GM18511 (cell line): ENCODE results near the gene NFIX.

Source experiments
- ATAC-seq: cut with Tn5 transposase; IDR thresholded peaks from one replicate; pipeline ENCODE4 v1.9.1; 2021; ENCODE audit warnings: mild to moderate bottlenecking, moderate library complexity; ENCODE audit not compliant: unreplicated experiment

Gene NFIX

DNA sequence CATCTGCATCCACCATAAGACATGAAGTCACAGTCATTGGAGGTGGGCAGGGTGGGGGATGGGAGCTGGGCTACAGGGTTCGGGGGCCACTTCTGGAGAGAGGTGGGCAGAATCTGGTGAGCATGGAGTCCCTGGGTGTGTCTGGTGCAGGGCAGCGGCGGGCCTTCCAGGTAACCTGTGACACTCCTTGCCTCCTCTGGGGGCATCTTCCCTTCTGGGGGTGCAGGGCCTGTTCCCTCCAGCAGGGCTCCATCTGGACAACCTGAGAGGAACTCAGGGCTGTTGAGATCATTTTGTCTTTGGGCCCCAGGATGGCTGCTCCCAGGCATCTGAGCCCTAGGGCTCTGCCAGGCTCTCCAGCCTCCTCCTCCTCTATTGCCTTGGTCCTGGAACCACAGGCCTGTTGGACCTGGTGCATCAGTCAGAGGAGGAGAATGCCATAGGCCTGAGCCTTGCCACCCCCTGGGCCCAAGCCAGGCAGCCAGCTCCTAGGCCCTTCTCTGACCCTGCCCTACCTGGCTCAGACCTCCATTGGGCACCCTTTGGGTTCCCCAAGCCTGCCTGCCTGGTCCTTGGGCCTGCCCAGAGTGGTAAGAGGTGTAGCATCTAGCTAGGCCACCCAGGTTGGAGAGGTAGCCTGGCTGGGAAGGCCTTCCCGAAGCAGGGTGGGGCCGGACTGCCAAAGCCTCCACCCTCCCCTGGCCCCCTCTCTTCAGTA is 94.0 kb downstream of the NFIX start:
- no peak for ATAC-seq

DNA sequence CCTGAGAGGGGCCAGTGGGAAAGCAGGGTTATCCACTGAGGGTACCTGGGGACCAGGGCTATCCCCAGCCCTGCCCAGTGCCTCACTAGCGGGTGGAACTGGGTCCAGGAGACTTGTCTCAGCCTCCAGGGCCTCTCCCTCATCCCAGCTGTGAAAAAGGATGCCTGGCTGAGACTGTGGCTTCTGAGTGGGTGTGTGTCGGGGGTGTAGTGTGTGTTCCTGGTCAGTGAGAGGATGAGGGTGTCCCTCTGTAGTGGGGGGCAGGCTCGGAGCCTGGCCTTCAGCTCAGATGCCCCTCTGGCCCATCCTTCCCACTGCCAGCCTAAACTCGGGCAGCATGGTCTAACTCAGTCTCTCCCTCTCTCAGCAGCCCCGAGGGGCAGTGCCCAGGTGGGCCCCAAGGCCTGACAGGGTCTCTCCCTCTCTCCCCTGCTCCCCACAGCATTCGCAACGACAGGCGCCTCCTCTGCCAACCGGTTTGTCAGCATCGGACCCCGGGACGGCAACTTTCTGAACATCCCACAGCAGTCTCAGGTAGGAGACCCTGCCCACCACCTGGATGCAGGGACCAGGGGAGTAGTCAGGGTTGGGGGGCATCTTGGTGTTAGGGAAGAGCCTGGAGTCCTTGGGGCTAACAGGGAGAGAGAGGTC is 94.7 kb downstream of the NFIX start:
- no peak for ATAC-seq

DNA sequence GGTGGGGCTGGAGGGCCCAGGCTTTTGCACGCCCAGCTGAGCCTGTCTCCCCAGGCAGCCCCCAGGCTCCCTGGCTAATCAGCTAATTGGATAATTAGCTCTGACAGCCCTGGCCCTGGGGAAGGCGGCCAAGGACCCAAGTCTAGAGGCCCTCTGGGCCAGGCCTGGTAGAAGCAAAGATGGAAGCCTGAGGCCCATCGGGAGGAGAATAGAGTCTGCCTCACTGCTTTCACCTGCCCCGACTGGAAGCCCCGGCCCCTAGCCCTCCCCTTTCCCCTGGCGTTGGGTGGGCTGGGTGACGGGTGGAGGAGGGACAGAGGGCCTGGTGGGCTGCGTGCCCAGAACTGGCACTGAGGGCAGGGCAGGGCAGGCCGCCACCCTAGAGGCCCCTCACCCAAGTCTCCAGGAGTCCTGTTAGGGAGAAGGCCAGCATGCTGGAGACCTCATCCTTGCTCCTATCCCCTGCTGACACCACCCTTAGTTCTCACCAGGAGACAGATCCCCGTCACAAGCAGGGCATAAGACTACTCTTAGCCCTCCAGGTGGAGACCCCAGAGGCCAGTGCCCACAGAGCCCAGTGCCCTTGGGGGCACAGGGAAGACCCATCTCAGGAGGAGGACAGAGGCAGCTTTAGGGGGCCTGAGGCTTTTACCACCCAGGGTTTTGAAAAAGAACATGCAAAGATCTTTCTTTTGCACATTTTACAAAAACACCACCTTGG is 95.4 kb downstream of the NFIX start:
- no peak for ATAC-seq

DNA sequence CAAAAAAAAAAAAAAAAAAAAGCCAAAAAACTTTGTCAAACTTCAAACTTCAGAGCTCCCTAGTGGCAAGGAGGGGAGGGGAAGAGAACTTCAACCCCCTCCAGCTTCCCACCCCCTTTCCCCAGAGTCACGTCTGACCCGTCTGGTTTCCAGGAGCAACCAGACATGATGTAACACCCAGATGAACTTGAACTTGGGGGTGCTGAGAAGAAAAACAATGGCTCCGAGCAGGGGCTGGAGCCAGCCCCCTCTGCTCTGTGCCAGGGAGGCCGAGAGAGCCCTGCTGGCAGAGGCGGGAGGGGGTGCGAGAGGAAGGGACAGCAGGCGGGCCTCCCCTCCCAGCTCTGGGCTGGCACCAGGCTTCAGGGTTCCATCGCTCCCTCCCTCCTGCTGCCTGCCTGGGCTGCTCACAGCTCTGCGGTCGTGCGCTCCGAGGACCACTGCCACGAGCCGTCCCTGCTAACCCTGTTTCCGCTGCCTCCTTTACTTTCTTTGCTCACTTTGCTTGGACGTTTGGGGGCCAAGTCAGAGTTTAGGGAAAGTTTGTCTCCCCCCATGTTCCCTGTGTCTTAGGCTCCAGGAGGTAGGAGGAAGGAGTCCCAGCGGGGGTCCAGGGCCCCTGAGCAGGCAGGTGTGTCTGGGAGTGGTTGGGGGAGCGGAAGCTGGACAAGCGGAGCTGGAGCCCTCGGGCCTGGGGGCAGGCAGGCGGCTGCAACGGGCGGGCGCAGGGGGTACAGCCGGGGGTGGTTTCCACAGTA is 96.3 kb downstream of the NFIX start:
- ATAC-seq: no peak

DNA sequence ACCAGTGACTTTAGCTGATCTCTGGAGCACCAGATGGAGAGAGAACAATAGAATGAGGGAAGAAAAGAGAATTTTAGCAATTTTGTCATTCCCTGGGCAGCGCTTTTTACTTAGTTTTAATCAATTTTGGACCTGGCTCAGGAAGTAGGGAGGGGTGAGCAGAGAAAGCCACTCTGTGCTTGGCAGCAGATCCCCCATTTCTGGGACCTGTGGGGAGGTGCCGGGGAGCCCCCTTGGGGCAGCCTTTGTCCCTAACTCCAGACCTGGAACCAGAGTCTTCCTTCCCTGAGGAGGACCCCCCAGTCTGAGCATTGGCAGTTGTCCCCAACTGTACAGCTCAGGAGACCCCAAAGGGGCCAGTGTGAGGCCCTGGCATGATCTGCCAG is 96.9 kb downstream of the NFIX start:
- ATAC-seq: no peak

DNA sequence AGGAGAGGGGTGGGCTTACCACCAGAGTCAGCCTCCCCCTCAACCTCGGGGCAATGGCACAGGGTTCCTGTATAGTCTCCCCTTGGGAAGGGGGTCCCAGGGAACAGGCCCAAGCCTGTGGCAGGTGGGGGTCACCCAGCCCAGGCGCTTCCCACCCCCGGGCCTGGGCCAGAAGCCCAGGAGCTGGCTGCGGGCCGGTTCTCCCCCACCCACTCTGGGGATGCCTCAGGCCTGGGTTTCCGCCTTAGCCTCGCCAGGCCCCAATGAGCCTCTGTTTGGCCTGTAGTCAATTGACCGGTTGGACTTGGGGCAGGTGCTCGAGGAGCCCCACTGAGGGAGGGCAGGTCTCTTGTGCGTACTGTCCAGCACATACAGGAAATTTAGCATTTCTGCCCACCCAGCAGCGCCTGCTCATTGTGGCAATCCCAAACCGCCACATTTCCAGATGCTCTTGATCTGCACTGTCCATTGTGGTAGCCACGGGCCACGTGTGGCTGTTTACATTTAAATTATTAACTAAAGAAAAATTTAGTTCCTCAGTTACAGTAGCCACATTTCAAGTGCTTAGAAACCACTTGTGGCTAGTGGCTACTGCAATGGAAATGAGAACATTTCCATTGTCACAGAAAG is 97.4 kb downstream of the NFIX start:
- ATAC-seq: no peak

DNA sequence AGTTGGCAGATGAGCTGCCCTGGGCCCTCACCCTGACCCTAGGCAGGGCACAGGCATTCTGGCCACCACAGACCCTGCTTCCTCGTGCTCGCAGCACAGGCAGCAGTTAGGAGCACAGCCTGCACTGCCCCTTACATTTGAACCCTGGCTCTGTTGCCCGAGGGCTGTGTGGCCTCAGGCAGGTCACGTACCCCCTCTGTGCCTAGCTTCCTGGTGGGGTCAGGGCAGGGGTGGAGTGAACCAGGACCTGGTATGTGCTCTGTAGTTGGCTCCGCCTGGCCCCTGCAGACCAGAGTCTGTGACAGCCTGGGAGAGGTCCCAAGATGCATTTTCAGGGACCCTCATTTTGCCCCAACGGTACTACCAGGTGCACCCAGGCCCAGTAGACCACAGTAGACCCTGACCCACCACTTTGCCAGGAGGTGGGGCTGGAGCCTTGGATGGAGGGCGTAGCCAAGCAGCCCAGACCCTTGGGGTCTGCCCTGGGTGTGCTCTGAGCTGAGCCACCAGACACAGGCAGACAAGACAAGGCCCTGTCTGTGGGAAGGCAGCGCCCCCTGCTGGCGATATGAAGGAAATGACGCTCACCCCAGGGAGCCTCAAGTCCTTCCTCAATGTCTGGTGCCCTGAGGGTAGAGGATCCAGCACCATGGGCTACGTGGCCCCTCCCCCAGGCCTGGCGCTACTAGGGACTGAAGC is 98.3 kb downstream of the NFIX start:
- ATAC-seq: no peak

DNA sequence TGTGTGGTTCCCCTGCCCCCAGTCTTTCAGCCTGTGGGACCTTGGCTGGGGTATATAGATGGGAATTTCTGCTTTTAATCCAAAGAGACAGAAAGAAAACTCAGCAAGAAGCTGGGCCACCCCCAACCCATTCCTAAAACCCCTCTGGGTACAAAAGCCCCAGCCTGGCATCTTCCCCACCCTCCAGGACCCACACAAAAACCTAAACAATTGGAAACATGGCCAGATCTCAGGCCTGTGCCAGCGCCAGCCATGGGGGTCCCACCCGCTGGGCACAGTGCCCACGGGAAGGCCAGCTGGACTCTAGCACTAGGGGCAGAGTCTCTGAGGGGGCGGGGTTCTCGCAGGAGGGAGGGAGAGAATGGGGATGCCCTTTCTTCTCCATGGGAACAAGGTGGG is 98.8 kb downstream of the NFIX start:
- ATAC-seq: no peak

DNA sequence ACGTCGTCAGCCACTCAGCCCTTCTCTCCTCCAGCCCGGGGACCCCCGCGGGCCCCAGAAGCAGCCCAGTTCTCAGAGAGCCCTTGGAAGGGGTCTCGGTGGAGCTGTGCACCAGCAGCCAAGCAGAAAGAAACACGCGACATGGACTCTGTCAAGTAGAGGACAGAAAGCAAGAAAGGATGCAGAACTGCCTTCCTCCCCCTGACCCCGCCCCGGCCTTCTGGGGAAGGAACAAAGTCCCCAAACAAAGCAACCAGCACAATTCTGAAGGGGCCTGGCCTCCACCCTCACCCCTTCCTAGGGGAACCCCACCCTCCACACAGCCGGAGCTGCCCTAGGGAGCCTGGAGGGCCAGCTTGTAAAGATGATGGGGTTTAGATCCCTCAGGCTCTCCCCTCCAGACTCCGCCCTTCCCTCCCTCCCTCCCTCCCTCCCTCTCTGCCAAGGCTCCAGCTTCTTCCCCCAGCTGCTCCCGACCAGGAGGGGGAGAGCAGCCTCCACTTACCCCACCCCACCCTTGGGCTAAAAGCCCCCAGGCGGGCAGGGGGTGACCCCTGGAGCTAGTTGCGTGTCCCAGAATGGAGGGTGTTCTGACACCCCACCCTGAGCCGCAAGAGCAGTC is 99.6 kb downstream of the NFIX start:
- no peak for ATAC-seq

DNA sequence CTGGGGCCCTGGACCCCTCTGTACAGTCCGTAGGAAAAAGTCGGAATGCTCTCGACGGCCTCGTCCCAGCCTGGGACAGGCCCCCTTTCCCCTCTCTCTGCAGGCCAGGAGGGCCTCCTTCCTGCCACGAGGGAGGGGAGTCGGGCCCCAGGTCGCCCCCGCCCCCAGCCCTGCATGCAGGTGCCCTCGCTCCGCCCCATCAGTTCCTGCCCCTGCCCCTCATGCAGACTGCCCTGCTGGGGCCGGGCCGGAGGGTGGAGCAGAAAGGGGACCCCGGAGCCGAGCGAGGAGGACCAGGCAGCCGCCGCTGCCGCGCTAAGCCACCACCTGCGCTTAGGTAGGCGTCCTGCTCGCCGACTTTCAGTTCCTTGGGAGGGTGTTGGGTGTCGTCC is 100.1 kb downstream of the NFIX start:
- no peak for ATAC-seq

DNA sequence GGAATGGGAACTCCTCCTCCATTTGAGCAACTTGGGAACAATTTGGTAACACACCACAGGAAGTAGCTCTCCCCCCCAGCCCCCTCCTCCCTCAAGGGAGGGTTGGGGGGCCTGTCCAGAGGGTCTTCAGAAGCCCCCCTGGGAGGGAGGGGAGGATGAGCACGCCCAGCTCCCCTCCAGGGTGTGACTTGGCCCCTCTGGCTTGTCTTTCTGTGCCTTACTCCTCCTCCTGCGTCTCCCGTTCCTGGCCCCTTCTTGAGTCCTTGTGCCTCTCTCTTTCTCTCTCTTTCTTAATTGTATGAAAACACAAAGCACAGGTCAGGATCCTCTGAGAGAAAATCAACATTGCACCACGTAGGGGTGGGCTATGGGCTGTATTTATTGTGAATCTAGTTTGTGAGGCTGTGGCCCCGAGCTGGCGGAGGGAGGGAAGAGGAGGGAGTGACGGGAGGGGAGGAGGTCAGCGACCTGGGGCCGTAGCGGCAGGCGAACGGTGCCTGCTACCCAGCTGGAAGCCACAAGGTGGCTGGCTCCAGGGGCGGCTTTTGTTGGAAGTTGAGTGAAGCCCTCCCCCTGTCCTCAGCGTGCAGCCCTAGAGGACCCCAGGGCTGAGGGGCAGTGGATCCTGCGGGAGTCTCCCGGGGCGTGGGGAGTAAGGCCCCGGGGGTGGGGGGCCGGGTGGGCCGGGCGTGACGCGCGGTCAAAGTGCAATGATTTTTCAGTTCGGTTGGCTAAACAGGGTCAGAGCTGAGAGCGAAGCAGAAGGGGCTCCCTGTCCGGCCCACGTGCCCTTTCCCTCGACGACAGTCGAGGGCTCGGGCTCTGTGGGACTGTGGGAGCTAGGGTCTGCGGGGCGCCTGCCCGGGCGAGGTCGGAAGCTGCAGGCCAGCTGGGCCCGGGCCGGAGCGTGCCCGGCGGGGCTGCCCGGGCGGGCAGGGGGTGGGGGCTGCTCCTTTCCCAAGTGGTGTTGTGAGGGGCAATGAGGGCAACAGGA is 101.0 kb downstream of the NFIX start:
- ATAC-seq: no peak

DNA sequence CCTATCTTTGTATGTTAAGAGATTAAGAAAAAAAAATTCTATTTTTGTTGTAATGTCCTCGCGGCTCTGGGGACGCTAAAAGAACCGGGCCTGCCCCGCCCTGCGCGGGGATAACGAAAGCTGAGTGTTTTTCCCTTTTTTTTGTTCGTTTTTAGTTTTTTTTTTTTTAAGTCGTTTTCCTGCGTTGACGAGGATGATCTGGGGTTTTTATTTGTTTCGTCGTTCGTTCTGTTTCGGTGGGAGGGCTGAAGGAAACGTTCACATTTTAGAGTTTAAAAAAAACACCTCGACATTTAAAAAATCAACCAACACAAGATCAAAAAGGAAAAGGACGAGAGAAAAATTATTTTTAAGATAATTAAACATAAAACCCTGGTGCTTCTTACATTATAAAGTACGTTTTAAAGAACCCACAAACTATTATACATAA is 101.8 kb downstream of the NFIX start:
- ATAC-seq: no peak

DNA sequence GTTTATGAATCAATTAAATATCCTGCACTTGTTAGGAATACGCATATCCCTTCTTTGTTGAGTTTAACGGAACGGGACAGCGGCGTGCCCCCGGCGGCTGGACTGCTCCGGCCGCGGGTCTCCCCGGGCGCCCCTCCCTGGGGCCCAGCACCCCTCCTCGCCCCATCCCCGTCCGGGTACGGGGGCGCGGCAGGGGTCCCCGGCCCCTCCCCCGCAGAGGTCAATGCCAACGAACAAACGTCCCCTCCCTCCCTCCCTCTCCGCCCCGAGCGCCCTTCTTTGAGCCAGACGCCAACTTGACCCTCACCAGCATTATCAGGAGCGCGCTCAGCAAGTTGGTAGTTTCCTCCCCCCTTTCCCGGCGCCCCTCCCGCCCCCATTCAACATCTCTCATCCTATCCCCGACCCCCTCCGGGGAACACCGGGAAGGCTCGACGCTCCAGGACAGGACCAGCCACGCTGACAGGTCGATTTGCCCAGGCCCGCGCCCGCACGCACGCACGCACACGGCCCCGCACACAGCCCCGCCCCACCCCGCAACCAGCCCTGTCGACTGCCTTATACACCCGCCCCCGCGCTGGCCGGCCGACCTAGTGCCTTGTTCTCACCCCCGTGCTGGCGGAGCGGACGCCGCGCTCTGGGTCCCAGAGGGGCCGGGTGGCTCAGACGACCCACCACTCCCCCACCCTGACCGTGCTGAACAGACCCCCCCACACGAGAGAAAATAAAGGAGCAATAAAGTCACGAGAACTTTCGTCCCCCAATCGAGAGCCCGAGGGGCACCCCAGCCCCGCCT is 102.4 kb downstream of the NFIX start:
- ATAC-seq: no peak

DNA sequence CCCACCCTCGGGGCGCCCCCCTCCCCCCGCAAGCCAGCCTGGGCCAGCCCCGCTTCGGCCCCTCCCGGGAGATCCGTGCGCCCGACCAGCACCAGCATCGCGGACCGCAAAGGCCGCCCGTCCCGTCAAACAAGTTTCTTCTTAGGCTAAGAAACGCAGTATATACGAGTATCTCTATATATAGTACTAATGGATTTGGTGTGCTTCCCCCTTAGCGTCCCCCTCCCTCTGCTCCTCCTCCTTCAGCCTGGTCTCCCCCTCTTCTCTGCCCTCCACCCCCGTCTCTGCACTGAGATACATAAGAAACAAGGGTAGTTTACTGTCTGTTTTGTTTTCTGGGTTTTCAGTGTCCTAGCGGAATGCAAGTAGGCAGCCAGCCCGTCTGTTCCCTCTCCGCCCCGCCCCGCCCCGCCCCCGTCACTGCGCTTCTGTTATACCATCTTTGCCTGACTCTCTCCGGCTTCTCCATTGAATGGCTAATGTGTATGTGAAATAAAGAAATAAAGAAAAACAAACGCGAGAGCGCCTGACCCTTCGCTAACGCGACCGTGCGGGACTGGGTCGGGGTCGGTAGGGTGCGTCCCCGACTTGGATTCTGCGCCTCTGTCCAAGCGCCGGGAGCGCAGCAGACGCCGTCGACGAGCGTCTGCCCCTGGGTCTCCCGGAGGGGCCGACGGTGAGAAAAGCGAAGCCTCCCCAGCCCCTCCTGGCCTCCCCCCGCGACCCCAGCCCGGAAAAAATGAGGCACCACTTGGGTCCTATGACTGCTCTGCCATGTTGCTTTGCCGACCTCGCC is 103.2 kb downstream of the NFIX start:
- no peak for ATAC-seq

DNA sequence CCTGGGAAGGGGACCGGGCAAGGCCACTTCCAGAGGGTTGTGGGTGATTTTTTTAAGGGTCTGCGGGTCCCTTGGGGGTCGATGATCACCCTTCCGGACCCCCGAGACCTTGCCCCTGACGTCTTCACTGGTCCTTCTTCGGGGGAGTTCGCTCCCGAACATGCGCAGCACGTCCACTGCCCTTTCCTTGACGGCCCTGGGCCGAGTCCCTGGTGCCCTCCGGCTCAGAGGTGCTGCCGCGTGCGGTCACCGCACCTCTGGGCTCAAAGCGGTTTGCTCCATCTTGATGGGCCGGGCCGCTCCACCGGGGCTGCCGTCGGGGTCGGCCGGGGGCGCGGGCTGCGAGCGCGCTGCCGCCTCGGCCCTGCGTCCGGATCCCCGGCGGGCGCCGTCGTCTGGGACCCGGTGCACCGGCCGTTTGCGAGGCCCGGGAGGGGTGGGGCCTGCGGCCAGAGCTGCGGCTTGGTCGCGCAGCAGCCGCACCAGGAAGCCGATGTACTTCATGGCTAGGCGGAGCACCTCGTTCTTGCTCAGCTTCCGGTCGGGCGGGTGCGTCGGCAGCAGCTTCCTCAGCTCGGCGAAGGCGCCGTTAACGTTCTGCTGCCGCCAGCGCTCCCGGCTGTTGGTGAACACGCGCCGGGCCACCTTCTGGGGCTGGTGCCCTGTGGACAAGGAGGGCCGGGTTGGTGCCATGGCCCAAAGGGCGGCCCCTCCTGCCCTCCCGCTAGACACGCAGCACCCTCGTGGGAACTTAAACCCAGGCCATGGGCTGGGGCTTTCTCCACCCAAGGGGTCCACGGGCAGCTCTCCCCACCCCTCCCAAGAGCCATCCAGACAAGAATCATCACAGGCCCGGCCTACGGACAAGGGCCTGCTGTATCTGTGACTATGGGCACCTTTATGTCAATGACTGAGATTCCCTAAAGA is 104.1 kb downstream of the NFIX start:
- no peak for ATAC-seq

DNA sequence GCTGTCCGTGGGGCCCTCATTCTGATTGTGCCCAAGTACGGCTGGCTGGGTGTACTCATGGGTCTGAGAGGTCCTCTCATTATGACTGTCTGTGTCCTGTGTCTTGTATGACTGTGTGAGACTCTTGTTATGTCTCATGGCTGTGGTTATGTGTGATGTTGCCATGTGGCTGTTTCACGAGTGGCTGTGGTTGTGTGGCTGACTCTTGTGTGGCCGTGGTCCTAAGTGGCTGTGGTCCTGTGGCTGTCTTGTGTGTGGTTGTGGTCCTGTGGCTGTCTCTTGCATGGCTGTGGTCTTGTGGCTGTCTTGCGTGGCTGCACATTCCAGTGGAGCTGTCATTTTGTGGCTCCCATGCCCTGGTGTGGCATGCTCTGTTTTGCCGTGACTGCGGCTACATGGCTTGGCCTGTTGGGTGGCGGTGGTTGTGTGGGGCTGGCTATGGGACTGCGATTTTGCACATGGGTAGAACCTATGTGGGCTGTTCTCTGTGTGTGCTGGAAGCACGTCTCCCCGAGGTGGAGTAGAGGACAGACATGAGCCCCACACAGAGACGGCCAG is 104.8 kb downstream of the NFIX start:
- ATAC-seq: no peak
